Mucosa of stomach (tissue), 1 donor: ENCODE results near the gene ADRB2.

Experiments used
- H3K27me3 ChIP-seq: one replicate; pipeline ENCODE4 v1.7.0; 2013; ENCODE audit warnings: mild to moderate bottlenecking, low read length; ENCODE audit not compliant: control insufficient read depth, insufficient read depth
- H3K36me3 ChIP-seq: one replicate; pipeline ENCODE4 v1.7.0; 2013; ENCODE audit warnings: low read length; ENCODE audit not compliant: control insufficient read depth, insufficient read depth
- H3K4me1 ChIP-seq: one replicate; pipeline ENCODE4 v1.7.0; 2013; ENCODE audit warnings: mild to moderate bottlenecking, low read length; ENCODE audit not compliant: control insufficient read depth, insufficient read depth
- H3K4me3 ChIP-seq: one replicate; pipeline ENCODE4 v1.7.0; 2013; ENCODE audit warnings: low read length
- H3K9ac ChIP-seq: one replicate; pipeline ENCODE4 v1.7.0; 2013; ENCODE audit warnings: mild to moderate bottlenecking, low read length, moderate library complexity
- H3K9me3 ChIP-seq: one replicate; pipeline ENCODE4 v1.7.0; 2013; ENCODE audit warnings: mild to moderate bottlenecking, low read length, moderate library complexity; ENCODE audit not compliant: control insufficient read depth
- donor health status: Pancreatic carcinoma.

ADRB2 gene

DNA sequence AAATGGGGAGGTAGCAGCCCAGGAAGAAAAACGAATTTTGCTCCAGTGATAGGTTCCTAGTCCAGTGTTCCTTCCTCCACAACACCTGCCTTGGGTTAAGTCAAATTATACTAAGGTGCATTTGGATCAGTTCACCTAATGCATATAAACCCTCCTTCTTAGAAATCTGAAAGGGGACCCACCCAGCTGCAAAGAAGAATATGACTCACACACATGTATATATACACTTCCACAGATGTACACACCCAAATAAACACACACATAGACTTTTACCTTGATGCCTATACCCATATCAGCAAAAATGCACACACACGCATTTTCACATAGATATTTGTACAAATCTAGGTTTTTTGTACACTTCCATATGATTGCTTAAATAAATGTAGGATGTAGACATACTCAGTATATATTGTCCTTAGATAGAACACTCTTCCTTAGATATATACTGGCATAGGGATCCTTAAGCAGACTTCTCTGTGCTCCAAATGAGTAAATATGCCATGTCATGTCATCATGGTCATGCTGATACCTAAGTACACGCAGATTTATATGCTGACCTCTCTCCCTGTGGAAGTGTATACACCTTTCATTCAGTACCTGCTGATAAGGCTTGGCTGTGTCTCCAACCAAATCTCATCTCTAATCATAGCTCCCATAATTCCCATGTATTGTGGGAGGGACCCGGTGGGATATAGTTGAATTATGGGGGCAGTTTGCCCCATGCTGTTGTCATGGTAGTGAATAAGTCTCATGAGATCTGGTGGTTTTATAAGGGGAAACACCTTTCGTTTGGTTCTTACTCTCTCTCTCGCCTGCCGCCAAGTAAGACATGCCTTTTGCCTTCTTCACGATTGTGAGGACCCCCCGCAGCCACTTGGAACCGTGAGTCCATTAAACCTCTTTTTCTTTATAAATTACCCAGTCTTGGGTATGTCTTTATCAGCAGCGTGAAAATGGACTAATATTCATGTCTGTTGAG, 10.2 kb downstream of the ADRB2 start:
- H3K36me3 ChIP-seq = no peaks in the 10 kb centered on the region
- H3K4me3 ChIP-seq = no peak overlapping the region
- H3K27me3 ChIP-seq = no peaks in the 10 kb centered on the region
- H3K9me3 ChIP-seq = no peaks in the 10 kb centered on the region
- no peak overlapping the region for H3K9ac ChIP-seq
- peaks cover 55% of the 10 kb centered on the region for H3K4me1 ChIP-seq

DNA sequence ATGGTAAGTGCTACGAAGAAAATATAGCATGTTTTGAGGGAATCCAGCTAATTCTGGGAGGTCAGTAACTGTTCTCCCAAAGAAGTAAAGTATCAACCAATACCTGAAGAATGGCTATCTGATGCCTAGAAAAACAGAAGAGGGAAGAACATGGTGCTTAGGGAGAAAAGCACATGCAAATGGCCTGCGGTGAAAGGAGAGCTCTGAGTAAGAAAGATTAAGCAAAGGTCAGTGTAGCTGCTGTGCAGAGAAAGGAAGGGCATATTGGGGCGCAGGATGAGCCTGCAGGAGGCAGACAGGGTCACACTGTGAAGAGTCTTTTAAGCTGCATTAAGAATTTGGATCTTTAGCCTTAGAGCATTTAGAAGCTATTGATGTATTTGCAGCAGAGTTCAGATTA, 11.0 kb downstream of the ADRB2 start:
- no peak overlapping the region for H3K9ac ChIP-seq
- no peaks in the 10 kb centered on the region for H3K9me3 ChIP-seq
- H3K4me3 ChIP-seq = no peak overlapping the region
- no peaks in the 10 kb centered on the region for H3K27me3 ChIP-seq
- H3K4me1 ChIP-seq = peaks cover 55% of the 10 kb centered on the region
- no peaks in the 10 kb centered on the region for H3K36me3 ChIP-seq

DNA sequence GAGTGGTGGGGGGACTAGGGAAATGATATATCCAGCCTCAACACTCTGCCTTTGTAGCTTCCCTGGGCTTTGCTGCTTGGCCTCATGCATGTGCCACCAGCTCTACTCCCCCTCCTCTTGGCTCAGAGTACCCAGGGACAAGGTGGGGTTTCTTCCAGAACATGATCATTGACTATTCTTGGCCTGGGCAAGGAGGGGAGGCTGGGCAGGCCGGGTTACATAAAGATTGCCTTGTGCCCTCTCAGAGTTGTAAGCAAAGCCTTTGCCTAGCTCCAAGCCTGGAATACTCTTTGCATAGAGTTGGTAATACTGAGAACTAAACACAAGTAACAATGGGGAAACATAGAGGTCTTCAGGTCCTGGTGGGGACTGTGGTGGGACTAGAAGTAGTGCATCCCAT, 11.9 kb downstream of the ADRB2 start:
- Histone ChIP-seq H3K4me3 (no peak overlapping the region), H3K9me3 (no peaks in the 10 kb centered on the region), H3K9ac (no peak overlapping the region), H3K36me3 (no peaks in the 10 kb centered on the region), H3K27me3 (no peaks in the 10 kb centered on the region), H3K4me1 (peaks cover 50% of the 10 kb centered on the region)

DNA sequence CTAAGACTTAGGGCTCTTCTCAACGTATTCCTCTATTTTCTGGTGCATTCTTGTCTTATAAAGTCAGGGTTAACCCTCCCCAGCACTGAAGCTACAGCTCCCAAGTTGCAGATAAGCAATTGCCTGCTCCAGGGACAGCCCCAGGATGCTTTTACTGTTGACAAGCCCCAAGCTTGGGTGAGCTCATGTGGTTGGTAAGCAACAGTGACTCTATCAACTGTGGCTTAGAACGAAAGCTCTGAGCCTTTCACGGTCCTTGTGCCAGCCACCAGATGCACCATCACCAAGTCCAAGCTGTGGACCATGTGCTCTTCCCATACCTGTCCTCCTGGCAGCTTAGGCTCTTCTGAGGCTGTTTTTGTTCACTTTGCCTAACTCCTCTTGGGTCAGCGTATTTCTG, 13.5 kb downstream of the ADRB2 start:
- peaks cover 48% of the 10 kb centered on the region for H3K4me1 ChIP-seq
- no peak overlapping the region for H3K9ac ChIP-seq
- no peaks in the 10 kb centered on the region for H3K9me3 ChIP-seq

DNA sequence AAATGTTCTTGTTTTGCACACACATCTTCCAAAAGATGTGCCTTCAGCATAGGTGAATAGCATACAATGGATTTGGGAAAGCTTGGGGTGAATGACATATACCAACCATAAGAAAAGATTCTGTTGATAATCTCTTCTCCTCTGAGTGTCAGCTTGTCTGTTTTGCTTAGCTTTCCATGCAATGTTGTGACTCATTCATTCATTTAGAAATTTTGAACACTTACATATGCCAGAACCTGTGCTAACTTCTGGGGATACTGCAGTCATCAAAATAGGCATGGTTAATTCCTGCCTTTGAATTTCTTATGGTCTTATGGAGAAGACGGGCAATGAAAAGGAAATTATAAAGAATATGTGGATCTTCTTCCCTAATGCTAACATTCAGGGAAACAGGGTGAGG, 14.1 kb downstream of the ADRB2 start:
- H3K27me3 ChIP-seq = no peaks in the 10 kb centered on the region
- H3K9me3 ChIP-seq = no peaks in the 10 kb centered on the region
- H3K36me3 ChIP-seq = no peaks in the 10 kb centered on the region
- peaks cover 43% of the 10 kb centered on the region for H3K4me1 ChIP-seq
- H3K4me3 ChIP-seq = no peak overlapping the region
- no peak overlapping the region for H3K9ac ChIP-seq

More for the DNA sequence above, 13.5 kb downstream of the ADRB2 start:
- Histone ChIP-seq H3K4me3 (no peak overlapping the region), H3K36me3 (no peaks in the 10 kb centered on the region), H3K27me3 (no peaks in the 10 kb centered on the region)

DNA sequence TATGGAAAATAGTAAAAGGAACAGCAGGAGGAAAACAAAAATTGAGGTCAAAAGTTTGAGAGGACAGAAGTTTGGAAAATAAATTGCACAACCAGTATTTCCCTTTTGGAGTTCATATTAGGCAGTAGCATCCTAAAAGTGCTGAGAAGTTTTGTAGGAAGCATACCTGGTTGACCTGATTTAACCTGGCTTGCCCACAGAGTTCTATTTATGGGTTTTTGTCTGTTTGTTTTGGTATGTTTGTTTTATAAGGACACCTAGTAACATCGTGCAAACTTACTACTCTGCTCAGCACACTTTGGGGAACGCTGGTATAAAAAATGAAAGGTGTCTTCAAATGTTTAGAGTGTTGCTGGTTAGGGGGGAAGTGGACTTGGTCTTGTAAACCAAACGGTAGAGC, 15.1 kb downstream of the ADRB2 start:
- Histone ChIP-seq H3K4me3 (no peak overlapping the region), H3K9me3 (no peaks in the 10 kb centered on the region), H3K9ac (no peak overlapping the region), H3K4me1 (peaks cover 40% of the 10 kb centered on the region), H3K36me3 (no peaks in the 10 kb centered on the region), H3K27me3 (no peaks in the 10 kb centered on the region)

DNA sequence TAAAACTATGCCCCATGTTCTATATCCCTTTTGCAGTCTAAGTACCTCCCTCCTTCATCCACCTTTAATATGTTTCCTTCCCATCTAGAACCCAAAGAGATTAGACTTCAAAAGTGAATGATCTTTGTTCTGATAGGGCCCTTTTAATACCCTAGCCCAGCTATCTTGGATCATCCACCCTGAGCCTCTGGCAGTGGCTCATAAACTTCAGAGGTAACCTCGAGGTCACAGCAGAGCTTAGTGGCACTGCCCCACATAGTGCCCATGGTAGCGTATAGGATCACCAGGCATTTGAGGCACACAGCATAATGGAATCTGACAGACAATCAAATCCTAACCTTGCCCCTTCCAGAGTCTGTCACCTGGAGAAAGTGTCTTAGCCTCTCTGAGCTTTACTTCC, 15.8 kb downstream of the ADRB2 start:
- Histone ChIP-seq H3K4me3 (no peak overlapping the region), H3K9ac (no peak overlapping the region), H3K9me3 (no peaks in the 10 kb centered on the region), H3K36me3 (no peaks in the 10 kb centered on the region), H3K27me3 (no peaks in the 10 kb centered on the region), H3K4me1 (peaks cover 38% of the 10 kb centered on the region)

DNA sequence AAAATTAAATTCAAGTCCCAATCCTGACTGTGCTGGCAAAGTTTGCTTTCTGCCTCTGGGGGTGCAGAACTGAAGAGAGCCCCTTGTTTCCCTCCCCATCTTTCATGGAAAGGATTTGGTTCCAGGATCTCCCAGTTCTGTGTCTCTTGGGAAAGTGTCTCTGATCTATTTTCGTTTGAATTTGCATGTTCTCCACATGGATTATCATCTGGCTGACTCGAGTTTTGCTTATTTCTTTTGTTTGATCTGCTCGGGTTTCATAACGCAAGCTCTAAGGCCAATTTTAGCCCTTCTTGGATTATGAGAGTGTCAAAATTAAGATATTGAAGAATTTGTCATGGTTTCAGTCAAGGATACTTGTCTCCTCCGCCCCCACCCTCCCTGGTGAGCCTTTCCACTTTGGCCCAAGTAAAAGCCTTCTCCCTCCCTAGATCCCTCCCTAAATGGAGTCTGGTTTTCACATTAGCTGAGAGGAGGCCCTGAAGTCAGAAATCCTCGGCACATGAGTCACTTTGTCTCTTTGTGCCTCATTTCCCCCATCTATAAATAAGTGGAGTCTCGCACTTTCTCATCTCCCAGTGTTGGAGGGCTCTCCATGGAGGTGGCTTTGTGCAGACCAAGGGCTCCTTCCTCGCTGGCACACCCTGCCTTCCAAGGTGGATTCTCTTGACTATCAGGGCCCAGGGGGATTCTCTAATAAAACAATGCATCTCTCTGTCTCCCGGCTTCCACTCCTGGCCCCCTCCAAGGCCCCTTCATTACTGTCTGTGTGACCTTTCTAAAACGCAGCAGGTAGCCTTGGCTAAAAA, 17.3 kb downstream of the ADRB2 start:
- Histone ChIP-seq H3K36me3 (no peaks in the 10 kb centered on the region), H3K4me1 (peaks cover 25% of the 10 kb centered on the region), H3K9ac (no peak overlapping the region), H3K27me3 (no peaks in the 10 kb centered on the region), H3K4me3 (no peak overlapping the region), H3K9me3 (no peaks in the 10 kb centered on the region)

DNA sequence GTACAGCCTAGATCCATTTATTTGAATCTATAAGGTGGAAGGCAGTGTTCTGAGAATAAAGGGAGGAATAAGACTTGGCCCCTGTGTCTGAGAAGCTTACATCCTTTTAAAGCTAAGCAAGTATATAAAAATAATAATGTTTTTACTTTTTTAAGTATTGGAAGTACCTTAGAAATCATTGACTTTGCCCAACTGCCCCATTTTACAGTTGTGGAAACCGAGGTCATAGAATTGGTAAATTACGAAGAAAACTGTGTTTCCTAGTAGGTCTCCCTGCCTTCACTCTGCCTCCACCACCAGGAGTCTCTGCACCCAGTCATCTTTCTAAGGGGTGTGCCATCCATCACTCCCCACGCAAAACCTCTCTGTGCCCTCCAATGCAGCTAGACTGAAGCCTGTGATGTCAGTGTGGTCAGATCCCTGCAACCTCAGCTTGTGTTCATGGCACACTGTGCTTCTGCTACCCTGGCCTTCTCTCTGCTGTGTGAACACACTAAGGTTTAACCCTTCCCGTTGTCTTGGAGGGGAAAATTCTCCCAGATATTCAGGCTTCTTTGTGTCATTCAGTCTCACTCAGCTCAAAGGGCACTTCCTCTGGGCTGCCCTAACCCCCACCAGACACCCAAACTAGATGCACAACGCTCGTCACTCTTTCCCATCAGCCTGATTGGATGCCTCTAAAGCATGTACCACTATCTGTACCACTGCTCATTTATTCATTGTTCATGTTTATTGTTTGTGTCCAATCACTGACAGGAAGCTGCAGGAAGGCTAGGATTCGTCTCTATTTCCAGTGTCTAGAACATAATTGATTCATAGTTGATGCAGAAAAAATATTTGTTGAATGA, 18.2 kb downstream of the ADRB2 start:
- no peaks in the 10 kb centered on the region for H3K36me3 ChIP-seq
- H3K4me1 ChIP-seq = peaks cover 23% of the 10 kb centered on the region
- H3K4me3 ChIP-seq = no peak overlapping the region
- no peaks in the 10 kb centered on the region for H3K27me3 ChIP-seq
- no peak overlapping the region for H3K9ac ChIP-seq
- H3K9me3 ChIP-seq = no peaks in the 10 kb centered on the region

DNA sequence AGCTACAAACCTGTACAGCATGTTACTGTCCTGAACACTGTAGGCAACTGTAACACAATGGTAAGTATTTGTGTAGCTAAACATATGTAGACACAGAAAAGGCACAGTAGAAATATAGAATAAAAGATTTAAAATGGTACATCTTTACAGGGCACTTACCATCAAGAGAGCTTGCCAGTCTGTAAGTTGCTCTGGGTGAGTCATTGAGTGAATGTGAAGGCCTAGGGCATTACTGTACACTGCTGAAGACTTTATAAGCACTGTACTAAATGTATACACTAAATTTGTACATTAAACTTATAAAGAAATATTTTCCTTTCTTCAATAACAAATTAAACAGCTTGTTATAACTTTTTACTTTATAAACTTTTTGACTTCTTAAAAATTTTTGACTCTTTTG, 20.5 kb downstream of the ADRB2 start:
- H3K4me3 ChIP-seq = no peak overlapping the region
- H3K9me3 ChIP-seq = no peaks in the 10 kb centered on the region
- no peaks in the 10 kb centered on the region for H3K27me3 ChIP-seq
- peaks cover 32% of the 10 kb centered on the region for H3K4me1 ChIP-seq
- H3K36me3 ChIP-seq = no peaks in the 10 kb centered on the region
- no peak overlapping the region for H3K9ac ChIP-seq

DNA sequence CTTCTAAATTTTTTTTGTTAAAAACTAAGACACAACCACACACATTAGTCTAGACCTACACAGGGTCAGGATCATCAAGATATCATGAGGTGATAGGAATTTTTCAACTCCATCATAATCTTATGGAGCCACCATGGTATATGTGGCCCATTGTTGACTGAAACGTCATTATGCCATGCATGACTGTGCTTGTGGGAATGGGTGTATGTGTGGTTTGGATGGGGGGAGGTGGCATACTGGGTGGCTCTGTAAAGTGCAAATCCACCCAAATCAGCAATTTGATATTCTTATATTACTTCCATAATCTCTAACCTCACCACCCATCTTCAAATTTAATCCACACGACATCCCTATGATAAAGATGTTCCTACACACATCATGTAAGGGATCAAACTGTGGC, 21.0 kb downstream of the ADRB2 start:
- no peak overlapping the region for H3K9ac ChIP-seq
- no peaks in the 10 kb centered on the region for H3K27me3 ChIP-seq
- no peaks in the 10 kb centered on the region for H3K36me3 ChIP-seq
- H3K4me1 ChIP-seq = peaks cover 27% of the 10 kb centered on the region
- no peaks in the 10 kb centered on the region for H3K9me3 ChIP-seq
- H3K4me3 ChIP-seq = no peak overlapping the region
